ENCODE data around the gene SMIM1.
"Not testable (repeated sequence)": the region's sequence is repeated elsewhere in the genome, so short reads cannot be mapped to it uniquely, and the experiment has no call there.

GRCh38 chr1:3810149-3810761 lies 37.7 kb downstream of the SMIM1 start:
- TF ChIP-seq CTCF (conservative IDR thresholded peaks at IDR 0.05; ENCODE audit: low read length); EZH2phosphoT487 (IDR thresholded peaks at IDR 0.05; ENCODE audit: borderline replicate concordance): not testable (repeated sequence)

Measured in Loucy (cell line).